ENCODE data around the gene MAP2.
A peak's percentile ranks its signal among the peaks of the same experiment; 100 is the strongest.
"Not testable (repeated sequence)": the region's sequence is repeated elsewhere in the genome, so short reads cannot be mapped to it uniquely, and the experiment has no call there.

The MAP2 gene

DNA sequence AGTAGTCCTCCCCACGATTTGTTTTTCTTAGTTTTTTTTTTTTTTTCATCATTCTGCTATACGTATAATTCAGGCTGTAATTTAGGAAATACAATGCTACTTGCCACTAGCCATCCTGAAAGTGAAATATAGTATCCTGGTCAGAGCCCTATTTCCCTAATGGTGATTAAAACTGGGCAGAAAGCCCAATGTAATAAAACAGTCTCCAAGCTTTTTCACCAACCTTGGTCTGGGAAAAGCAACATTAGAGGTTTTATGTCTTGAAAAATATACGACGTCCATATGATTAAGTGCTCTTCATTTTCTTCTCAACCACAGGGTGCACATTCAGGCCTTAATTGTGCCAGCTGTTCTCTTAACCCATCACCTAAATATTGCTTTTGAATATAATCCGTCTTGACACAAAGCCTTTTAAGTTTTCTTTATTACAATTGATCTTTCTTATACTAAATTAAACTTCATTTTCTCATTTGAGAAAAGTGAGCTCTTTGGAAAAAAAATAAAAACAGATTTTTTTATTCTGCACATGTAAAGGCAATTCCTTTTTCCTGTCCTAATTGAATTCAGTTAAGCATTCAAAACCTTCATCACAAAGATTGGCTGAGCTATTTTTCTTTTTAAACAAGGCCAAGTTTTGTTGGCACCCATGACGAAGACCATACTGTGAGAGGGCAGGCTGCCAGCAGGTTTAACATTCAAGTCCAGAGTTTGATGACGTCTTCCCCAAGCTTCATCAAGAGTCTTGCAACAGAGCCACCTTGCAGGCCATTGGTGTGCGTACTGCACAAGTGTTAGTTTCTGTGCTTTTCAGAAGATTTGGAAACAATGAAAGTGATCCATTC is 52.7 kb downstream of the MAP2 start:
- peak; percentile 97 for DNase-seq

DNA sequence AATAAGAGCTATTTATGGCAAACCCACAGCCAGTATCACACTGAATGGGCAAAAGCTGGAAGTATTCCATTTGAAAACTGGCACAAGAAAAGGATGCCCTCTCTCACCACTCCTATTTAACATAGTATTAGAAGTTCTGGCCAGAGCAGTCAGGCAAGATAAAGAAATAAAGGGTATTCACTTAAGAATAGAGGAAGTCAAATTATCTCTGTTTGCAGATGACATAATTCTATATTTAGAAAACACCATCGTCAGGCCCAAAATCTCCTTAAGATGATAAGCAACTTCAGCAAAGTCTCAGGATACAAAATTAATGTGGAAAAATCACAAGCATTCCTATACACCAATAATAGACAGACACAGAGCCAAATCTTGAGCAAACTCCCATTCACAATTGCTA is 68.4 kb downstream of the MAP2 start:
- not testable (repeated sequence) for DNase-seq

DNA sequence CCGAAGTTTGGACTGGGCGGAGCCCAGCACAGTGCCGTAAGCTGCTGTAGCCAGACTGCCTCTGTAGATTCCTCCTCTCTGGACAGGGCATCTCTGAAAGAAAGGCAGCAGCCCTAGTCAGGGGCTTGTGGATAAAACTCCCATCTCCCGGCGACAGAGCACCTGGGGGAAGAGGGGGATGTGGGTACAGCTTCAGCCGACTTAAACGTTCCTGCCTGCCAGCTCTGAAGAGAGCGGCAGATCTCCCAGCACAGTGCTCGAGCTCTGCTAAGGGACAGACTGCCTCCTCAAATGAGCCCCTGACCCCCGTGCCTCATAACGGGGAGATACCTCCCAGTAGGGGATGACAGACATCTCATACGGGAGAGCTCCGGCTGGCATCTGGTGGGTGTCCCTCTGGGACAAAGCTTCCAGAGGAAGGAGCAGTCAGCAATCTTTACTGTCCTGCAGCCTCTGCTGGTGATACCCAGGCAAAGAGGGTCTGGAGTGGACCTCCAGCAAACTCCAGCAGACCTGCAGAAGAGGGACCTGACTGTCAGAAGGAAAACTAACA is 71.3 kb downstream of the MAP2 start:
- DNase-seq = not testable (repeated sequence)

DNA sequence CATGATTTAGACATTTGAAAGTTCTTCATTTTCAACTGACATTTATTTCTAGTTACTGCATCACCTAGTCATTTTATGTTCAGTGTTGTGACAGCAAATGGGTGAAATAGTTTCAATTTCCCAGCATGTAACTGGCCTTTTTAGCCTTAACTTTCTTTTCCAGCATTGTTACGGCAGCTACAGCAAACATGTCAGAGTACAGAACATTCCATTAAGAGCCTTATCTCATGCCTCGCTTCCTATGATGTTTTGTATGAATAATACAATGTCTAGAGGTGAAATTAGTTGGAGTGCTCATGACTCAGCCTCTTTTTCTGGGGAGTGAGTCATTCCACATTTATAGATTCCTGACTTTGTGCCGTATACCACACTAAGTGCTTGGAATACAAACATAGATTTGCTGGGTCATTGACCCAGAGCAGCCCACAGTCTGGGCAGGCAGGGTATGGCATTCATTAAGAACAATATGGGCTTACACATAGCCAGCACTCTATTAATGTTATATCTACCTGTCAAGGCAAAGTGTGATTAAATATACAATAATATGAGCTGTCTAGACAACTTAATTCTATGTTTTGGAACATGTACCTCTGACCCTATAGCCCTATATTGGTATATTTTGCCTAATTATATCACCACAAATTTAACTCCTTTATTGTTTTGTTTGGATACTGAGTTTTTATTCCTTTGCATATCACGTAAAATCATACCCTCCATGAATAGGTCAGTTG is 72.2 kb downstream of the MAP2 start:
- DNase-seq = peak; percentile 98

DNA sequence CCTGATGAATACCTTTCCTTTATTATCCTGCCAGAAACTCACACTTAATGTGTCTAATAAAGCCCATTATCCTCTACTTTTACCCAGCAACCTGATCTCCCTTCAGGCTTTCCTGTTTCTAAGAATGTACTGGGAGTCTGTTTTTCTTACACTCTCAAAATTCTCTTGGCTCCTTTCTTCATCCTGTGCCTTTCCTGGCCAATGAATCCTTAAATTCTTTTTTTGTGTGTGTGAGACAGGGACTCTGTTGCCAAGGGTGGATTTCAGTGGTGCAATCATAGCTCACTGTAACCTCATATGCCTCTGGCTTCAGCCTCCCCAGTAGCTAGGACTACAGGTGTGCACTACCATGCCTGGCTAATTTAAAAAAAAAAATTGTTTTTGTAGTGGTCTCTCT is 72.7 kb downstream of the MAP2 start:
- DNase-seq = no peak

DNA sequence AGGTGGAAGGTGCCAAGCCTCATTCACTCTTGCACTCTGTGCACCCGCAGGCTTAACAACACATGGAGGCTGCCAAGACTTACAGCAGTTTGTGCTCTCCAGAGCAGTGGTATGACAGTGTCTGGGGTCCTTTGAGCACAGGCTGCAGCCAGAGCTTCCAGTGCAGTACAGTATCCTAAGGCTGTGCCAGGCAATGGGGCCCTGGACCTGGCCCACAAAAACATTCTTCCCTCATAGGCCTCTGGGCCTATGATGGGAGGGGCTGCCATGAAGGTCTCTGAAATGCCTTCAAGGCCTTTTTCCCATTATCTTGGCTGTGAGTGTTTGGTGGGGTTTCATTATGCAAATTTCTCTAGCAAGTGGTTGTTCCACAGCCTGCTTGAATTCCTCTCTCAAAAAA is 74.8 kb downstream of the MAP2 start:
- no peak for DNase-seq

DNA sequence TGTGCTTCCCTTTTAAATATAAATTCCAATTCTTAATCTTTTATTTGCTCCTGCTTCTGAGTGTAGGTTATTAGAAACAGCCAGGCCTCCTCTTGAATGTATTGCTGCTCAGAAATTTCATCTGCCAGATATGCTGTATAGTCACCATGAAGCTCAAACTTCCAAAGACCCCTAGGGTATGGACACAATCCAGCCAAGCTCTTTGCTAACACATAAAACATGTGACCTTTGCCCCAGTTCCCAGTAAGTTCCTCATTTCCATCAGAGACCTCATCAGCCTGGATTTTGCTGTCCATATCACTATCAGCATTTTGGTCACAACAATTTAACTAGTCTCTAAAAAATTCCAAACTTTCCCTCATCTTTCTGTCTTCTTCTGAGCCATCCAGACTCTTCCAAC is 75.2 kb downstream of the MAP2 start:
- DNase-seq = no peak

DNA sequence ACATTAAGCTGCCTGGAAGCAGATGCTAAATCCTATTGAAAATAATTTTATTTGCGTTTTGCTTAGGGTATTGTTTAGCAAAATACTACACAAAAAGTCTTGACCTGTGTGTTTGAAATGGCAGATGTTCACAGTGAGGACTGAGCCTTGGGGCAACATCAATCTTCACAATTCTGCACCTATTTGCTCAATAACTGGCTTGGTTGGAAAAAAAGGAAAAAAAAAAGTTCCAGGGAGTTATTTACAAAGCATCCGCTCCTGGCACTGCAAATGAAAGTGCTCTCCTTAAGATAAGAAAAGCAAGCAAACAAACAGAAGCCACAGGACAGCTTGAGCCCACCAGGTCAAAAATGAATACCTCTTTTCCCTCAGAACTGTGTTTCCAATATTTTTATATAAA is 77.7 kb downstream of the MAP2 start:
- DNase-seq = no peak

DNA sequence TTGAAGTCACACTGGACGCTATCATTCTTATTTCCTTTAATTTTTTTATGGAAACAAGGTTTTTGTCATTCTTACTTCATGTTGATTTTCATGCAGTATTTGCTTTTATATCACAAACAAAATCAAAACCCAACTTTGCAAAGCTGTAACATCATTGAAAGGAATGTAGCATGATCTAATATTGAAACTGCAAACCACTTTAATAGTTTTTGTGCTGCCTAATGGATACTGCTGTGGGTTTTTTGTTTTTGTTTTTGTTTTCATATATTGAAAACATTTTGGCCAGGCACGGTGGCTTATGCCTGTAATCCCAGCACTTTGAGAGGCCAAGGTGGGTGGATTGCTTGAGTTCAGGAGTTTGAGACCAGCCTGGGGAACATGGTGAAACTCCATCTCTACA is 81.6 kb downstream of the MAP2 start:
- no peak for DNase-seq

DNA sequence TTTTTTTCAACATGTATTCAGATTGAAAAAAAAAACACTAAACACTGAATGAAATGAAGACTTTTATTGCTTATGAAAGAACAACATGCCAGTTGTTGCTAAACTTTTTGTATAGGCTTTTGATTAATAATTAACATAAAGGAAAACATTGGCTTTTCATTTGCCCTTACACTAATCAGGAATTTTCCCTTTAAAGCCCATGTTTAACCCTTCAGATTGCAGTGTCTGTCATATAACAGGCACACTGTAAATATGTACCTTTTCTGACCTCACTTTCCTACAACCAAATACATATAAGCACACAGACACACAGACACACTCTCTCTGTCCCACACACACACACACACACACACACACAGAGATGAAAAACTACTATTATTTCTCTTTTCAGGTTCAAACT is 84.4 kb downstream of the MAP2 start:
- no peak for DNase-seq

DNA sequence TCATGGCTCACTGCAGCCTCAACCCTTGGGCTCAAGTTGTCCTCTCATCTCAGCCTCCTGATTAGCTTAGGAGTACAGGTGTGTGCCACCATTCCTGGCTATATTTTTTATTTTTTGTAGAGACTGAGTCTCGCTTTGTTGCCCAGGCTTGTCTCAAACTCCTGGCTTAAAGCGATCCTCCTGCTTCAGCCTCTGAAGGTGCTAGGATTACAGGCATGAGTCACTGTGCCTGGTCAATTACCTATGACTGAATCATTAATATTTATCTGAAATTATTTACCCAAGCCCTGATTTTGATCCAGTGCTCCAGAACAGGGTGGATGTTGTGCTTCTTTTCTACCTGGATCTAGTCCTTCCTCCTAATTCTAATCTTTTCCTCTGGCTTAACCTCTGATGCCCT is 87.8 kb downstream of the MAP2 start:
- DNase-seq = no peak

DNA sequence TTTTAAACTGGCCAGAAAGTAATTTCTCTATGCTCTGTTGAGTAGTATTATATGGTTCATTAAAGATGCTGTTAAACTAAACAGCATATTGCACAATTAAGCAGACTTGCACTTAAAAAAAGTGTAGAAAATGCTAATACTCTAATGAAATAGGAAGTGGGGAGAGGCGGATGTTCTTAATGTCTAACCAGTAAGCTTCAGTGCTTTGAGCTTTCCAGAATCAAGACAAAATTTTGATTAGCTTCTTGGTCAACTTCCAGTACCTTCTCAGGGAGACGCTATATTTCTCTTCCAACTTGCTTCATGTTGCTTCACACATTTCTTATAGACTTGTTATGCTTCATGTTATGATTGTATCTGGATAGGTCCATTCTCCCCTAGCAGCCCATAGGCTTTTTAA is 89.1 kb downstream of the MAP2 start:
- no peak for DNase-seq

DNA sequence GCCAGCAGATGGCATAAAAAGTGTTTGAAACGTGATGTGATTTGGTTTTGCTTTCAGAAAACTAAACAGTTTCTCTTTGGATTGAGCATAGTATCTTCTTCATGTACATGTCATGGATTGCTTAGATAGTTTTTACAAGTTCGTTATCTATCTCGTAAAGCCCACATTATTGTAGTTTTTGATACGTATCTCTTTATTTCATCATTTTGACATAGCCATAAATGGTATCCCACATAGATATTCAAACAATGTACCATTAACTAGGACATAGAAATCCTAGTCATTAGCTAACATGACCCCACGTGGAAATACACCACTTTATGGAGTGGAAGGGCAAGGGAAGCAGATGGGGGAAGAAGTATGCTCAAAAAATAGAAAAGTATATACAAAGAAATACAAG is 93.6 kb downstream of the MAP2 start:
- no peak for DNase-seq

DNA sequence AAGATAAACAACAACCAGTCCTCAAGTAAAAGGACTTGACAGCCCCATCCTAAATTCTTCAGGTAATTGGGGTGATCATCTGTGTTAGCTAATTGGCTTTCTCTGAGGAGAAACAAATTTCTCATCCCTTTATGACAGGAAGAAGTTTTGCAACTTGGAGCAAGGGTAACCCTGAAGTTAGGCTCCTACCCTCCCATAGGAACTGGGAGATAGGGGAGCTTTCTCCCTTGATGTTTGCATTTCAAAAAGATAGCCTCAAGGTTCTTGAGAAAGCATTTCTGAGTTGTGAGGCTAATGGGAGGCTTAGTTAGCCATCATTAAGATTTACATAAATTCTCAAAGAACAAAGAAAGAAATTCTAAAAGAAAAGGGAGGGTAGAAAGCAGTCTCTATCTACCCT is 95.4 kb downstream of the MAP2 start:
- no peak for DNase-seq

DNA sequence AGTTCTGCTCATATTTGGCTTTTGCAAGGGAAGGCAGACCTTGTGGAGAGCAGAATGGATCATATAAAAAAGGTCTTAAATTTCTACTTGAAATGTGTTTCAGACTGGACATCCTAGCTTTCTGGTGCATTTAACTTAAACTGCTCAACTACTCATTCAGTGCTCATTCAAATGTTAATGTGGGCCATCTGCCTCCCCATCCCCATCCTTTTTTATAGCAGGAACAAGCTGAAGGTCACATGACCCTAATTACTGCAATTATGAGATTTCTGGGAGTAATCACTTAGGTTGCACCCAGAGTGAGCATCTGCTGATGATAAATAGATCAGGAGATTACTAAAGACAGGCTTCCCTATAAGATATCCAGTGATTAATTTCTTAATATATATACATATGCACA is 96.1 kb downstream of the MAP2 start:
- DNase-seq = peak; percentile 81

DNA sequence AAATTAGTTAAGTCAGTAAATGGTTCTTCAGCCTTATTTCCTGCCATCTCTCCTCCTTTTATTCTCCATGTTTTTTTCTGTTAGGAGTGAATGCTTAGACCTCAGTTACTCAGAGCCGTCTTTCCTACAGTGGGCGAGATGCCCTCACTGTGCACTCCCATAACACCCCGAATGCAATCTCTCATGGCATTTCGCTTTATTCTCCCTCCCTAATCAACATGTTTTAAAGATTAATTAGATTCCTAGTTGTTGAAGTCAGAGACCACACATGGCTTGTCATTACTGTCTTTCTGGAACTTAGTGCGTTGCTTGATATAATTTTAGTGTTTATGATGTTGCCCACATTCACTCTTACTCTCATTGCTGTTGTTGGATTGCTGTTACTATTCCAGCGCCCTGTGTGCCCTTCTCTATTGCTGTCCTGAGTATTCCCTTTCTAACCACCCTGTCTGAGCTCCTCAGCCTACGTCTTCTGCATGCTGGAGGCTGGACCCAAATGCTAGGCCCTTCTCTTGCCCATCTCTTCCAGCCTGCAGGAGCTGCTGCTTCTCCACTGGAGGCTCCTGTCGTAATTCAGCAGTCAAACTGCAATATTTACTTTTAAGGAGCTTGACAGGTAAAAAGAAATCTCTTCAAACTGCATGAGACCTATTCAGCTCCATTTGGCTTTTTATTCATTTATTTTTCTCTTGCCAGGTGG is 99.3 kb downstream of the MAP2 start:
- DNase-seq = no peak

DNA sequence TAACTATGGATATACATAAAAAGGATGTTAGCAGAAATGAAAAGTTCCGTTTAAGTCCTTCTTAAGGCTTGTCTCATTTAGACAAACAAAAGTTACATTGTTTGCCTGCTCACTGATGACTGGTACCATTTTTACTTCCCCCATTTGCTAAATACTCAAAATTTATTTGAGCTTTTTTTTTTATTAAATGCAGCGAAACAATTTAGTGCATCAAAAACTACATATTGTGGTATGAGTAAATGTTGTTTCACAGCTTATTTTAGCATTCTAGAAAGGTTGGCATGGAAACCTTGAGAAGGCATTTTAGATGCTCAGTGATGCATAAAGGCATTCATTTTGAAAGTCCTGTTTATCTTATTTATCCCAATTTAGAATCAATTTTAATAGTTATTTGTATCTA is 100.0 kb downstream of the MAP2 start:
- DNase-seq = no peak

DNA sequence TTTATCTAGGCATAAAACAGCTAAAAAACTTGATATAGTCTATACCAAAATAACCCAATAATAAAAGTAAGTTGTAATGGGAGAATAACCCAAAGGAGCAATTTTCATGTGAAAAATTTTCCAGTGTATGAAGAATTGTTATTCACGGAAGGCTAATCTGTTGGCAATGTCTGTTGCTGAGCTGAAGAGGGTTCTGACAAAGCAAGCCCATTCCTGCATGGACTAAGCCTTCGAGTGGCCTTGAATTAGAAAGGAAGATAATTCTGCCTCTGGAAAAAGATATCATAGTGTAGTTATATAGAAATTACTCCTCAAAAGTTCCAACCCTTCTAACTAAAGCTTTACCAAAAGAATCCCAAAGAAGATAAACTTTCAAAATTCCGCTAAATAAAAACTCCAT is 101.5 kb downstream of the MAP2 start:
- DNase-seq = no peak

DNA sequence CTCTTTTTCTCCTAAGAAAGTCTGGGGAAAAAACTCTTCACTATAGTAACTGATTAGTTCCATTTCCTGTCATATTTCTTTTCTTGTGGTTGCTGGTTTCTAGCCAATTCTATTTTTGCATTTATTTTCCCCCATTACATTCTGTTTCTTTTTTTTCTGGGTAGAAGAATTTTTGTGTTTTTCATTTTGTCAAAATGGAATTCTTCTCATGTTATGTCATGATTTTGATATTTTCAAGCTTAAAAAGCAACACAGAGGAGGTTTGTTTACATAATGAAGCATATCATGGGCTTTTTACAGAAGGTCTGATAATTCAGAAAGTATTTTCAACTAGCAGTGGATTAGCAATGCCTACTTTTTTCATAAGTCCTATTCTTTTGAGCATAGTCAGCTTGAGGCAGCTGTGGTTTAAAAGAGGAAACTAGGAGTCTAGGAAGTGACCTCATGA is 102.0 kb downstream of the MAP2 start:
- DNase-seq = no peak

DNA sequence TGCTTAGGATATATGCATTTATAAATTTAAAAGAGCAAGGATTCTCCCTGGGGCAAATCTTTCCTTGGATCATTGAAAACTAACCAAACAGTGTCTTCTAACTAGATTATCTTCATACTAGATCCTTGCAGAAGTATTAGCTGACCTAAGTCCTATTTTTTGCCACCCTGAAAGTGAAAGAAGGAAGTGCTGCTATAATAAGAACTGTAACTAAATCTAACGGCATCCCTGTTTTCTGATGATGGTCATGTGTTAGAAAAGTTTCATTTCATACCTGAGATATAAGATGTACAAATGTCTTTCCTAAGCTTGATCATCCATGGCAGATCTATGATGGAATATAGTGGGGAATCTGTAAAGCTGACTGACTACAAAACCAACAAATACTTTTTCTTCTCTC is 102.7 kb downstream of the MAP2 start:
- DNase-seq = no peak

DNA sequence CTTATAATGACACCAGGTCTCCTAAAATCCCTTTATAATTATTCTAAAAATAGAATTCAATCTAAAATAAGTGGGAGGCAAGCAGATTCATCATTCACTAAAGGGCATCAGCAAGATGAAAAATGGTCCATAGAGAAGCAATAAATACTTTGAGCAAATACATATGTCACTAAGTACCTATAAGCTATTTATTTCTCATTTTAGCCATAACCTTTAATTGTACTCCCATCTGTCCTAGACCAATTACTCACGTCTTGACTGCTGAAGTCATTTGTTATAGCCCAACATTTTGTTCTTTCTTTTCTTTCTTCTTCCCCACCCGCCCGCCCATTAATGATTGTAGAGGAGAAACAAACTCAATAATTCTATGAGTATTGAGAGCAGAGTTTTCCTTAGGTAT is 105.7 kb downstream of the MAP2 start:
- DNase-seq = no peak

DNA sequence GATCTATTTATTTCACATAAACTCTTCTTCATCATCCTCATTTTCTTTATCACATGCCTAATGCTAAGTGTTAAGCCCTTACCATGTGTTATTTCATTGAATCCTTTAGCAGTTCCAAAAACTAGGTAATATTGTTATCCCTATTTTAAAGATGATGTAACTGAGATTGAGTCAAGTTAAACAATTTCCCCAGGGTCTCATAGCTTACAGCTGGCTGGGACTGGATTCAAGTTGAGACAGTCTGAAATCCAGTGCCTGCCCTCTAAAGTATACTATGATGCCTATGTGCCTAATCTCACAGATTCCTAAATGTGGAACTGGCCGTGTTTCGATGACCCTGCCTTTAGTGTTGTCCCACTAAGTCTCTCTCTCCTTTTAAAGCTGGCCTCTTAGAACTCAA is 108.5 kb downstream of the MAP2 start:
- no peak for DNase-seq

DNA sequence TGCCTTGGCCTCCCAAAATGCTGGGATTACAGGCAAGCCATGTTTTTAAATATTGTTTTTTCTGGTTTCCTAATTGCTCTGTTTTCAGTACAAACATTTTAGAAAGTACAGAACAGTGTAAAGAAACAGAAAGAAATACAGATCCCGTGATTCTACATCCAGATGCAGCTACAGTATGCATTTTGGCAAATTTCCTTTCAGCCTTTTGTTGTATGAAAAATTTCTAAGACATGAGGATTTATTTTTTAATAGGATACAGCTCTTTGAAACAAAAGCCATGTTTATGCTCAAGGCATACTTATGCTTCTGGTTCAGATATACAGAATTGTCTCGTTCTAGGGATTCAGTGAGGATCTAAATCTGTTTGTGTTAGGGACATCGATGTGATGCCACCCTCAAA is 109.5 kb downstream of the MAP2 start:
- no peak for DNase-seq

DNA sequence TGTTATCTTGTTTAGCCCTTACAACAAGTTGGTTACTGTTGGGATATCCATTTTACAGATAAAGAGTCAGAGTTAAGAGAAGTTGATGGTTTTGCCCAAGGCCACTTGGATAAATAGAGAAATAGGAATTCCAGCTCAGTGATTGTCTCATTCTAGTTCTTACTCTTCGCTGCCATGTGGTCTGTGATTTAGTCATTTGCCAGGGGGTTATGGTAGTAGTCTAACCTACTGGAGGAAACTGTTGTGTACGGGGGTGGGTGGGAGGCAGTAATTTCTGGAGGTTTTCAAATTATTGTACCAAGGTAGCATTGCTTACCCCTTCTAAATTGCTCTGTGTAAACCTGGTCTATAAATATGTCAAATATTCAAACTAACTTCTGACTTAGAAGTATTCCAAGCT is 110.4 kb downstream of the MAP2 start:
- no peak for DNase-seq
